GM19467 (cell line): ENCODE results near the gene CLASP1.

ENCODE experiments used
- ATAC-seq: cut with Tn5 transposase; IDR thresholded peaks from one replicate; pipeline ENCODE4 v1.9.1; 2021; ENCODE audit warnings: mild to moderate bottlenecking, moderate library complexity; ENCODE audit not compliant: unreplicated experiment

The CLASP1 gene

GRCh38 chr2:121436918-121437317, 212.3 kb downstream of the CLASP1 start:
- no peak for ATAC-seq

DNA sequence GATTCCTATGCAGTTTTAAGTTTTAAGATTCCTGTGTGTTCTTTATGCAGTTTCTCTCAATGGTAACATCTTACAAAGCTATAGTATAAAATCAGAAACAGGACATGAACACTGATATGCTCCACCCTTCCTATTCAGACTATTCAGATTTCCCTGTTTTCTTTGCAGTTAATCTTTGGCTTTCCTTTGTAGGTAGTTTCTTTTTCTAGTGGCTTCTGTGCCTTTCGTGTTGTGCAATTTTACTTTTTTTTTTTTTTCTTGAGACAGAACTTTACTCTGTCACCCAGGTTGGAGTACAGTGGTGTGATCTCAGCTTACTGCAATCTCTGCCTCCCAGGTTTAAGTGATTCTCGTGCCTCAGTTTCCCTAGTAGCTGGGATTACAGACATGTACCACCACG, 213.5 kb downstream of the CLASP1 start:
- no peak for ATAC-seq

GRCh38 chr2:121431214-121431613, 218.0 kb downstream of the CLASP1 start:
- no peak for ATAC-seq

DNA sequence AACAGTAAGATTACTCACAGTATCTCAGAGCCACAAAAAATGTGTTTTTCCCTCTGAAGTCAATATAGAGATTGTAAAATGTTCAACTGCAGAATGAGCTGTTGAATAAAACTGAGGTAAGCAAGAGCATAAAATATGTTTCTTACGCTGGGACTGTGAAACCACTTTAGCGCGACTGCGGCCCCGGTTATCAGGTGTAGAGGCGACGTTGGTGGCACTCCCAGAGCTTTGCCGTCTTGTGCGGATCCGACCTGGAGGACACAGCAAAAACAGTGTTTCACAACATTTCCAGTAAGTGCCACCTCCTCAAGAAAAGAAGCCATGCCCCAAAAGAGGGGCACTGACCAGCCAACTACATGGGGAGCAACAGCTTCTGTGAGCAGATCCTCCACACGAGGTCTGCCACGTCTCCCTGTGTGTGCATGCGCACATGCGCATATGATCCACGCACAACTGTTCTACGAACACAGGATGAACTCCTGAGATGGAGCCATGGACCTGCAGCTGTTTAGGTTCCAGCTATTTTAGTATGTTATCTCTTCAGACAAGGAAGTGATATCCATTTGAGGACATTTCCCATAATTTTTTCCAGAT, 219.2 kb downstream of the CLASP1 start:
- no peak for ATAC-seq

GRCh38 chr2:121429119-121429903, 220.0 kb downstream of the CLASP1 start:
- ATAC-seq: no peak

GRCh38 chr2:121427187-121427689, 222.0 kb downstream of the CLASP1 start:
- ATAC-seq: no peak

- no peak for ATAC-seq
Measured at GRCh38 chr2:121420486-121420885, 228.8 kb downstream of the CLASP1 start.

- ATAC-seq: no peak
Measured at GRCh38 chr2:121419081-121419699, 230.1 kb downstream of the CLASP1 start.

DNA sequence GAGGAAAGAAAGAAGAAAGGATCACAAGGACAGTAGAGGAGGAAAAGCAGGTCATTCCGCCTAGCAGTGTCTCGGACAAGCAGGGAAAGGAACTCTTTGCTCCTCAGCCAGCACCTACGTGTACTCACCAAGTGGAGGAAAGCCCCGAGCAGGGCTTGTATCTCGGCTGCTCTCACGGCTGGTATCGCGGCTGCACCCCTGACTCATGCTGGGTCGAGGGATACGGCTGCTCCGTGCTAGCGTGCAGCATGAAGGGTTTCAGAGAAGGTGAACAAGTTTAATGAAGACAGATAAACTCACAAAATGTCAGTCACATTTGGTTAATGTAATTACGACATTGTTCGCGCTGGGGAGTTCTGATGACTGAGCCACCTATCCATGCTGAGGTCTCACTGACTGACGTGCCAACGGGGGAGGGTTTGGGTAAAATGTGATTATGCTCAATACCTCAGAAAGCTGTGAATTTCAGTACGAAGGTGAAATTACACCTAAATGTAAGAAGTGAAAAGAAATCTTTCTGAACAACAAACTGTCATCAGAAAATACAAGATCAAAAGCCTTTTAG, 230.7 kb downstream of the CLASP1 start:
- ATAC-seq: no peak

DNA sequence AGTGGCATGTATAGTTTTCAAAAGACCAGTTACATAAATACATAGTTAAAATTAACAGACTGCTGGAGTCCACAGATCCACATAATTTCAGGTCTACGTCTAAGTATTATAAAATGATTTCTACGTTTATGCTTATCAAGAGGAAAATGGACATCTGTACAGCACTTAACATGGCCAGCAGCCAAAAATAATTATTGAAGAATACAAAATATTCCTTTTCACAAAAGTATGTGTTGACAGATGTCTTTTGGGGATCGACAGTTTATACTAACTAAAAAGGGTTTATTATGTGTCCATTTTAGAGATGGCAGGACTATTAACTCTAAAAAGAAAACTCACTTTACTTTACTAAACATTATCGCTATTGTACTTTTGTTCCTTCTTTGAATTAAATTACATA, 231.4 kb downstream of the CLASP1 start:
- no peak for ATAC-seq

DNA sequence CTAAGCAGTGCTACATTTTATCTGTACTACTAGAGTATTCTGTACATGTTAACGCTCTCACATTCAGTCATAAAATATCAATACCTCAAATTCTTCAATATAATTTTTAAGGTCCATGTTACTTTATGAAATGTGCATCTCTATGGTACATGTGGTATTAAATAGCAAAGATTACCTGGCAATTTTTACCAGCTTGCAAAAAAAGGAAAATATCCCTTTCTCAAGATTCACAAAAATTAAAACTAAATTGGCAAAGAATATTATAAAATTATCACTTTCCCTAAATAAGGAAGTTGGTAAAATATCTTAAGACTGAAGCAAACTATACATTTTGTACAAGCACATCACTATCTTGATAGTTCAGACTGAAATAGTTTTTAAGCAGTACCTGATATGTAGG, 233.5 kb downstream of the CLASP1 start:
- ATAC-seq: no peak

DNA sequence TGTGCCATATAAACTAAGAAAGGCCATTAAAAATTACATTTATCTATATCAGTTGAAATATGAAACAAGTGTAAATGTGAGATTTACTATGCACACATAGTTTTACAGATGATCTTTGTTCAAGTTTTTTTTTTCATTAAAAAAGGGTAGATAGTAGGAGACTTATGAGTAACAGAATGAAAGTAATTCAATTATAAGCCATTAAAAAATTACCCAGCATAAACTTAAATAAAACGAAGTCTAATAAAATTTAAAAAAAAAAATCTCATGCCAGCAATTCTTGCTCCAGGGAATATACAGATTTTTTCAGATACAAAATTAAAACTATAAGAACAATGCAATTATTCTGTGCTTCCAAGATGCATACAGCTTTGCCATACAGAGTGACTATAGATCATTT, 236.9 kb downstream of the CLASP1 start:
- ATAC-seq: no peak

- ATAC-seq: no peak
Measured at GRCh38 chr2:121409966-121410365, 239.3 kb downstream of the CLASP1 start.

GRCh38 chr2:121409388-121409787, 239.9 kb downstream of the CLASP1 start:
- ATAC-seq: no peak

- ATAC-seq: no peak
Measured at GRCh38 chr2:121408641-121409040, 240.6 kb downstream of the CLASP1 start.

DNA sequence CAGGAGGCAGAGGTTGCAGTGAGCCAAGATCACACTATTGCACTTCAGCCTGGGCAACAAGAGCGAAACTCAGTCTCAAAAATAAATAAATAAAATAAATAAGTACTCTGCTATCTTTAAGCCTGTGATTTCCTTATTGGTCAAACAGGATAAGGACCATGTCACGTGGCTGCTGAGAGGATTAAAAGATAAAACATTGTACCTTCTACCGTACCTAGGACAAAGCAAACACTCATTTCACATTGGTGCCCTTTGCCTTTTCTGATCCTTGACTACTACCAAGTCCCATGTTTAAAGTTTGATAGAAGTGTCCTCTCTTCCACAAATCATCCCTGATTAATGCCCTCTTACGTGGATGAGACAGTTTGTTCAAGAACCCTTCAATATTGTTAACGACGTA, 244.0 kb downstream of the CLASP1 start:
- ATAC-seq: no peak

- ATAC-seq: no peak
Measured at GRCh38 chr2:121400201-121400600, 249.1 kb downstream of the CLASP1 start.

- no peak for ATAC-seq
Measured at GRCh38 chr2:121398853-121399252, 250.4 kb downstream of the CLASP1 start.

DNA sequence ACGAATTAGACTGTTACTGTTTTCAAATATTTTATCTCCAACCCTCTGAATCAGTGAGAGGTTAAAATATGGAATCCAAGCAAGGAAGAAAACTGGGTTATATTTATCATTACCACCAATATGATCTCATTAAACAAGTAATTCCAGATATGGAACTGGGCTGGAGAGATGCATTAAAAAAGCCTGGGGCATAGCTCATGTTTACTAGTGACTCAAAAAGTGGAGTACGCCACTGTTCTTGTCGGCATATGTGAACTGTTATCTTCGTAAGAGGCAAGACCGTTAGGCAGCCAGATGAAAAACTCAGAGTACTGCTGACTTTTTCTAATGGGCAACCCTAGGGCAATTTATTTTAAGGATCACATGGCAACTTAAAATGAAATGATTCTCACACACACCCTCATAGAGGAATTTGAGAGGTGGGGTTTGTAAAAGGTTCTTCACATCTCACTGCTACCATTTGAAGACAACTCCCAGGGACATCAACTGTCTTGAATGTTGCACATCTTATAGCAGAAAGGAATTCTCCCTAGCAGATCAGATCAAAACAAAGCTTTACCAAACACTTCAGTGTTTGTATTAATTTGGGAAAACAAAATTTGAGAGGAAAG, 259.1 kb downstream of the CLASP1 start:
- no peak for ATAC-seq

- ATAC-seq: no peak
Measured at GRCh38 chr2:121388371-121388770, 260.9 kb downstream of the CLASP1 start.

DNA sequence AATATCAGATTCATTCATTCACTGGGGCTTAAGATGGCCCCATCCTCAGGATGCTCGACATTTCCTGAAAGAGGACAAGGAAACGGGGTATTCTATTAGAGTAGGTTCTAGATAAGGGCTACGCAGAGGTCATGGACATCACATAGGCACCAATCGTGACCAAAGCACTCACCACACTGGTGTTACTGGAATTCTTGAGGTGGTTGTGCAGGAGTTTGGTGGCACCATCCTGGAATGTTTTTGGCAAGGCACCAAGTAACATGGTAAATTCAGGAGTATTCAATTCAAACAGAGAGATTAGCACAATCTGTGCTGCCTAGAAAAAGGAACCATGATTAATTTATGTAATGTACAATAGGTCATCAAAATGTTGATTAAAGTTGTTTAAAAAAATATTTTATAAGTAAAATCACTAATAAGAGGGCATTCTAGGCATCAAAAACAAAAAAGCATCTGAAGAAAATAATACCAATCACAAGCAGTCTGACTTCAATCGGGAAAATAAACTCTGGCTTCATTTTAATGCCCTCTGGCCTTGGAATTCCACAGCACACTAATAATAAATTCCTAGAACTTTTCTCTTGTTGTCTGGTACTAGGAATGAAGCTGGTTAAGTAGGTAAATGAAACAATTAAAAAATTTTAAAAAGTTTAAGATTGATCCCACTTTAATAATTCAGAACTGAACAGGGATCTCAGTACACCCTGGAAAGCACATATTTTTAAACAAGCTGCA, 261.5 kb downstream of the CLASP1 start:
- ATAC-seq: no peak
